GM18508 (cell line): ENCODE data around the gene TMBIM1.

Source experiments
- ATAC-seq: cut with Tn5 transposase; IDR thresholded peaks from one replicate; pipeline ENCODE4 v1.9.1; 2021; ENCODE audit warnings: moderate number of reproducible peaks; ENCODE audit not compliant: insufficient read depth, unreplicated experiment

Gene TMBIM1

GRCh38 chr2:218294430-218295022, 2.2 kb upstream of the TMBIM1 start:
- ATAC-seq: no peak

- no peak for ATAC-seq
These were observed 1.6 kb upstream of the TMBIM1 start for GRCh38 chr2:218293715-218294429.

GRCh38 chr2:218291318-218292047, 820 bp downstream of the TMBIM1 start:
- no peak for ATAC-seq

- peak; percentile 29 for ATAC-seq
These were observed 1.7 kb downstream of the TMBIM1 start for GRCh38 chr2:218290316-218291261.

- no peak for ATAC-seq
These were observed 2.5 kb downstream of the TMBIM1 start for GRCh38 chr2:218289639-218290315.

GRCh38 chr2:218286570-218287459, 5.5 kb downstream of the TMBIM1 start:
- peak; percentile 40 for ATAC-seq

- ATAC-seq: no peak
These were observed 6.7 kb downstream of the TMBIM1 start for GRCh38 chr2:218285604-218286003.

- no peak for ATAC-seq
These were observed 8.0 kb downstream of the TMBIM1 start for GRCh38 chr2:218284106-218284811.

- ATAC-seq: no peak
These were observed 9.9 kb downstream of the TMBIM1 start for GRCh38 chr2:218282173-218282991.

- no peak for ATAC-seq
These were observed 10.9 kb downstream of the TMBIM1 start for GRCh38 chr2:218281449-218281848.

GRCh38 chr2:218280260-218280870, 11.9 kb downstream of the TMBIM1 start:
- ATAC-seq: no peak

GRCh38 chr2:218278531-218279360, 13.6 kb downstream of the TMBIM1 start:
- ATAC-seq: no peak

- no peak for ATAC-seq
These were observed 14.4 kb downstream of the TMBIM1 start for GRCh38 chr2:218277921-218278320.

GRCh38 chr2:218276986-218277755, 15.1 kb downstream of the TMBIM1 start:
- no peak for ATAC-seq

- no peak for ATAC-seq
These were observed 16.8 kb downstream of the TMBIM1 start for GRCh38 chr2:218275371-218276072.
